HL-60 (cell line): ENCODE measurements around the gene TMEM144.

Source experiments
- CTCF ChIP-seq: IDR thresholded peaks from one replicate; pipeline ENCODE4 v1.5.1; 2011; ENCODE audit warnings: low read length, control low read depth, inconsistent platforms; ENCODE audit not compliant: insufficient read depth
- GABPA ChIP-seq: IDR thresholded peaks from 2 replicates; pipeline ENCODE4 v1.6.1; 2012; ENCODE audit warnings: low read depth
- POLR2AphosphoS5 ChIP-seq: IDR thresholded peaks from 2 replicates; pipeline ENCODE4 v1.6.1; 2012; ENCODE audit warnings: low read depth
- TF ChIP-seq, protein P1 (sequence below): IDR thresholded peaks from 2 replicates; pipeline ENCODE4 v1.6.1; 2012; ENCODE audit warnings: low read depth; ENCODE audit not compliant: insufficient replicate concordance

DNA sequence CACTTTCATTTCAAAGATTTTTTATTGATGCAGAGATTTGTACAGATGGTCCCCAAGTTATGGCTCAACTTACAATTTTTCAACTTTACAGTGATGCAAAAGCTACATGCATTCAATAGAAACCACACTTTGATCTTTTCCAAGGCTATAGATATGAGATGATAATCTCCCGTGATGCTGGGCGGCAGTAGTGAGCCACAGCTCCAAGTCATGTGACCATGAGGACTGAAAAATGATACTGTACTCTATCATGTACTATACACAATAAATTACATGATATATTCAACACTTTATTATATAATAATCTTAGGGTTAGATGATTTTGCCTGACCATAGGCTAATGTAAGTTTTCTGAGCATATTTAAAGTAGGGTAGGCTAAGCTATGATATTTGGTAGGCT, 23.5 kb upstream of the TMEM144 start:
- TF ChIP-seq CTCF (no peak), POLR2AphosphoS5 (no peak), GABPA (no peak)
- TF ChIP-seq, protein P1, sequence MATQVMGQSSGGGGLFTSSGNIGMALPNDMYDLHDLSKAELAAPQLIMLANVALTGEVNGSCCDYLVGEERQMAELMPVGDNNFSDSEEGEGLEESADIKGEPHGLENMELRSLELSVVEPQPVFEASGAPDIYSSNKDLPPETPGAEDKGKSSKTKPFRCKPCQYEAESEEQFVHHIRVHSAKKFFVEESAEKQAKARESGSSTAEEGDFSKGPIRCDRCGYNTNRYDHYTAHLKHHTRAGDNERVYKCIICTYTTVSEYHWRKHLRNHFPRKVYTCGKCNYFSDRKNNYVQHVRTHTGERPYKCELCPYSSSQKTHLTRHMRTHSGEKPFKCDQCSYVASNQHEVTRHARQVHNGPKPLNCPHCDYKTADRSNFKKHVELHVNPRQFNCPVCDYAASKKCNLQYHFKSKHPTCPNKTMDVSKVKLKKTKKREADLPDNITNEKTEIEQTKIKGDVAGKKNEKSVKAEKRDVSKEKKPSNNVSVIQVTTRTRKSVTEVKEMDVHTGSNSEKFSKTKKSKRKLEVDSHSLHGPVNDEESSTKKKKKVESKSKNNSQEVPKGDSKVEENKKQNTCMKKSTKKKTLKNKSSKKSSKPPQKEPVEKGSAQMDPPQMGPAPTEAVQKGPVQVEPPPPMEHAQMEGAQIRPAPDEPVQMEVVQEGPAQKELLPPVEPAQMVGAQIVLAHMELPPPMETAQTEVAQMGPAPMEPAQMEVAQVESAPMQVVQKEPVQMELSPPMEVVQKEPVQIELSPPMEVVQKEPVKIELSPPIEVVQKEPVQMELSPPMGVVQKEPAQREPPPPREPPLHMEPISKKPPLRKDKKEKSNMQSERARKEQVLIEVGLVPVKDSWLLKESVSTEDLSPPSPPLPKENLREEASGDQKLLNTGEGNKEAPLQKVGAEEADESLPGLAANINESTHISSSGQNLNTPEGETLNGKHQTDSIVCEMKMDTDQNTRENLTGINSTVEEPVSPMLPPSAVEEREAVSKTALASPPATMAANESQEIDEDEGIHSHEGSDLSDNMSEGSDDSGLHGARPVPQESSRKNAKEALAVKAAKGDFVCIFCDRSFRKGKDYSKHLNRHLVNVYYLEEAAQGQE: no peak
